ENCODE measurements around the gene FCHSD2. TPM values are rescaled to one million over a fixed set of nuclear protein-coding genes. Genes with fewer than 3 reads are reported as not detected.
A peak's percentile ranks its signal among the peaks of the same experiment; 100 is the strongest.

Gene FCHSD2
- total RNA-seq, 1 donor from 2014 or later, result 16.3 TPM

DNA sequence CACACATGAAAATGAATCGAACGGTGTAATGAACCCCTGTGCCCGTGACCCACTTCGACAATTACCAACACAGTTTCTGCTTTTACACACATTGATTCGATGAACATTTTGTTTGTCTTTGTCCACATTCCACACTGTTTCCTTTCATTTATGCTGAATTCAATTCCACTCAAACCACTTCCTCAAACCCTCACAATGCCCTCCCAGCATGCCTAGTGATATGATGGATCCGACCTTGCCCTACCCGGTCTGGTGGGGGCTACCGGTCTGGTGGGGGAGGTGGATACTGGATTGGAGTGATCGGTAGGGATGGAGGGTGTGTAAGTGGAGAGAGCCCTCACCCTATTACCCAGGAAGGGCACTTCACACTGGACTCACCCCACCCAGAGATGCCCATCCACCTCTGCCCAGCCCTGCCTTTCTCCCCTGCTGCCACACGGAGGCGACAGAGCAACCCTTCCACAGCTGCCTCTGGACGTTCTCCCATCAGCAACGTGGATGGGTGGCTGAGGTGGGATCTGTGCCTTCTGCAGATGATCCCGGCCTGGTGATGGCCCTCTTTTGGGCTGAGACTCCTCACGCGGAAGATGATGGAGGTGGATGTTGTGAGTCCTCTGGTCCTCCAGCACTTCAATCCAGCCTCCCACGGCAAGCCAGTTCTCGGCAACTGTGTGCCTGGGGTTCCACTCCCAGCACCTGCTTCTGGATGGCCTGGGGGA lies 43.0 kb upstream of the FCHSD2 start:
- Histone ChIP-seq H3K9me3 (no peaks in the 10 kb centered on the region), H3K4me1 (peaks cover 16 to 18% of the 10 kb centered on the region in 2 donors), H3K36me3 (no peaks in the 10 kb centered on the region), H3K4me3 (peak overlapping the region in 1 of 2 donors; percentile 11), H3K27ac (peak overlapping the region; percentile 69 to 77), H3K27me3 (no peaks in the 10 kb centered on the region)
- DNase-seq (ENCODE audit: low spot score in 2 of 2), result peak in 1 of 2 donors; percentile 83
- TF ChIP-seq CTCF (IDR thresholded peaks at IDR 0.05), result peak; percentile 82 to 84 (median 84)
- intact Hi-C loops (cut with DNase I), result loop anchor here (1.0 to 2.0 kb wide), 3 partner anchors 34 to 104 kb away; partner anchors contain the start of gene P2RY2

DNA sequence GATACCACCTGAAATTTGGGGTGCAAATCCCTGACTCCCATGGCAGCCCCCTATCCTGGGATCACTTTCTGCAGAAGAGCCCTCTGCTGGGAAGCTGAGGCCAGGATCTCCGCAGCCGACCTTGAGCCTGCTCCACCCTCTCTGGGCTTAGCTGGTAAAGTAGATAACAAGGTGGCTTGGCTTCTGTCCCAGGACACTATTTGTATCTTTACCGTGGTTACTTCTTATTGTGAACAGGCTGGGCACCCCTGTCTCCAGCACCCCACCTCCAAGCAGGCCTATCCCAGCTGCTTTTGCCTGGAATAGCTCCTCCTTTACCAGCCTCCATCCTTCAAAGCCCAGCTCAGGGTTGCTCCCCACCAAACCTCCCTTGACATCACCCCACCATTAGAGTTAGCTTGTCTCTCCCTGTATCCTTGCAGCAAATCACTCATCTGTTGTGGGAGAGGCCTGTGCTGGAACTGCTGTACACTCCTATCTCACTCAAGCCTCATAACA lies 40.8 kb upstream of the FCHSD2 start:
- Histone ChIP-seq H3K27me3 (no peaks in the 10 kb centered on the region), H3K4me1 (peaks cover 13% of the 10 kb centered on the region in 2 donors), H3K27ac (no peak overlapping the region), H3K4me3 (no peak overlapping the region), H3K9me3 (no peaks in the 10 kb centered on the region), H3K36me3 (no peaks in the 10 kb centered on the region)
- no peak for TF ChIP-seq CTCF (IDR thresholded peaks at IDR 0.05)
- intact Hi-C loops (cut with DNase I), result no loop called here
- DNase-seq (ENCODE audit: low spot score in 2 of 2), result no peak

GRCh38 chr11:73178681-73179080 lies 36.6 kb upstream of the FCHSD2 start:
- Histone ChIP-seq H3K4me3 (no peak overlapping the region), H3K27ac (peak overlapping the region in 1 of 2 donors; percentile 94), H3K27me3 (no peaks in the 10 kb centered on the region), H3K36me3 (no peaks in the 10 kb centered on the region), H3K9me3 (no peaks in the 10 kb centered on the region), H3K4me1 (peaks cover 14 to 29% of the 10 kb centered on the region in 2 donors)
- TF ChIP-seq CTCF (IDR thresholded peaks at IDR 0.05), result no peak
- no peak for DNase-seq (ENCODE audit: low spot score in 2 of 2)
- intact Hi-C loops (cut with DNase I), result loop anchor here (1.0 to 5.0 kb wide), 5 partner anchors 256 to 591 kb away; no protein-coding TSS in a partner anchor

GRCh38 chr11:73177778-73178539 lies 35.8 kb upstream of the FCHSD2 start:
- intact Hi-C loops (cut with DNase I), result loop anchor here (1.0 to 5.0 kb wide), 6 partner anchors 36 to 591 kb away; partner anchors contain the start of gene FCHSD2
- peak overlapping the region in 1 of 2 donors; percentile 15 for H3K4me3 ChIP-seq
- H3K27me3 ChIP-seq, result no peaks in the 10 kb centered on the region
- H3K4me1 ChIP-seq, result peaks cover 16 to 36% of the 10 kb centered on the region in 2 donors
- DNase-seq (ENCODE audit: low spot score in 2 of 2), result peak; percentile 66 to 94
- no peaks in the 10 kb centered on the region for H3K9me3 ChIP-seq
- H3K36me3 ChIP-seq, result no peaks in the 10 kb centered on the region
- H3K27ac ChIP-seq, result peak overlapping the region; percentile 91 to 94
- TF ChIP-seq CTCF (IDR thresholded peaks at IDR 0.05), result peak; percentile 78 to 94 (median 93)

DNA sequence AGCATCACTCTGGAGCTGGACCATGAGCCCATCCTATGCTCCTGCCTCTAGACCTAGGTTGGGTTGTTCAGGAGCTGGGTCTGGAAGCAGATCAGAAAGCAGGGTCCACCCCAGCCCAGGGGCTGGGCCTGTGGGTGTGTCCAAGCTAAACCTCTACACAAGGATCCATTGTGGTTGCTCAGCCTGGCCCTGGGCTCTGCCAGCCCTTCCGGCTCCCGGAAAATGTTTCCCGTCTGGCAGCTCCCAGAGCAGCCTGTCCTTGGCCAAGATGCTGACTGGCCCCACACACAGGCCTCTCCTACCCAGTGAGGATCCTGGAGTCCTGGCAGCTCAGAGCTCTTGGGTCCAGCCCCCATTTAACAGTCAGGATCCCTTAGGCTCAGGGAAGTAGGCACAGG lies 35.3 kb upstream of the FCHSD2 start:
- intact Hi-C loops (cut with DNase I), result loop anchor here (1.0 to 5.0 kb wide), 3 partner anchors 35 to 590 kb away; partner anchors contain the start of gene FCHSD2
- no peak for TF ChIP-seq CTCF (IDR thresholded peaks at IDR 0.05)
- Histone ChIP-seq H3K9me3 (no peaks in the 10 kb centered on the region), H3K4me3 (peak overlapping the region in 1 of 2 donors; percentile 15), H3K27ac (peak overlapping the region; percentile 91 to 94), H3K36me3 (no peaks in the 10 kb centered on the region), H3K27me3 (no peaks in the 10 kb centered on the region), H3K4me1 (peaks cover 16 to 40% of the 10 kb centered on the region in 2 donors)
- DNase-seq (ENCODE audit: low spot score in 2 of 2), result peak in 1 of 2 donors; percentile 86
